Karpas-422 (cell line): ENCODE measurements around the gene LNPEP. TPM values are rescaled to one million over a fixed set of nuclear protein-coding genes. Genes with fewer than 3 reads are reported as not detected.

Experiments used
- DNase-seq: peaks from one replicate; pipeline ENCODE4 v3.0.0-alpha.2; 2015
- H2AFZ ChIP-seq: fragments of 200-600 bp; sonication (generic); 2 replicates; pipeline ENCODE4 v1.6.1; 2014; ENCODE audit warnings: antibody characterized with exemption, low read length, mixed read lengths
- H3K27ac ChIP-seq: fragments of 200-600 bp; sonication (generic); 2 replicates; pipeline ENCODE4 v1.5.1; 2014; ENCODE audit warnings: mild to moderate bottlenecking, low read length, moderate library complexity
- H3K27me3 ChIP-seq: fragments of 200-600 bp; sonication (generic); 2 replicates; pipeline ENCODE4 v1.6.1; 2014; ENCODE audit warnings: low read length, mixed read lengths
- H3K36me3 ChIP-seq: fragments of 200-600 bp; sonication (generic); 2 replicates; pipeline ENCODE4 v1.6.1; 2014; ENCODE audit warnings: low read length, mixed read lengths; ENCODE audit not compliant: insufficient read depth
- H3K4me1 ChIP-seq: fragments of 200-600 bp; sonication (generic); 2 replicates; pipeline ENCODE4 v1.6.1; 2014; ENCODE audit warnings: mild to moderate bottlenecking, low read length, mixed read lengths
- H3K4me2 ChIP-seq: fragments of 200-600 bp; sonication (generic); 2 replicates; pipeline ENCODE4 v1.6.1; 2014; ENCODE audit warnings: low read length, low read depth, mild to moderate bottlenecking; ENCODE audit not compliant: poor library complexity, severe bottlenecking
- H3K4me3 ChIP-seq: fragments of 200-600 bp; sonication (generic); 2 replicates; pipeline ENCODE4 v1.5.1; 2014; ENCODE audit warnings: mild to moderate bottlenecking, antibody characterized with exemption, low read length, mixed read lengths
- H3K79me2 ChIP-seq: fragments of 200-600 bp; sonication (generic); 2 replicates; pipeline ENCODE4 v1.6.1; 2014; ENCODE audit warnings: mild to moderate bottlenecking, low read length, mixed read lengths
- H3K9ac ChIP-seq: fragments of 200-600 bp; sonication (generic); 2 replicates; pipeline ENCODE4 v1.6.0; 2014; ENCODE audit warnings: low read length
- H3K9me2 ChIP-seq: fragments of 200-600 bp; sonication (generic), shearing (Covaris generic); replicated peaks from 2 replicates; pipeline ENCODE4 v1.6.0; 2014; ENCODE audit warnings: mild to moderate bottlenecking, low read length, moderate library complexity; ENCODE audit not compliant: insufficient read depth
- H3K9me3 ChIP-seq: fragments of 300-700, 200-600 bp; sonication (generic); 2 replicates; pipeline ENCODE4 v1.6.1; 2014; ENCODE audit warnings: low read length, mixed read lengths
- H4K20me1 ChIP-seq: fragments of 200-600 bp; sonication (generic); 2 replicates; pipeline ENCODE4 v1.6.1; 2014; ENCODE audit warnings: mild to moderate bottlenecking, antibody characterized with exemption, low read length, low read depth; ENCODE audit not compliant: insufficient read depth
- total RNA-seq: library from RNA; depleted of rRNA; stranded (reverse); fragments of >200 nt; shearing (Covaris generic); gene quantifications from 2 replicates; pipeline ENCODE4 v1.2.3, GENCODE V29; 2014; ENCODE audit warnings: low replicate concordance

Gene LNPEP
- total RNA-seq, 1 experiment from 2014 or later = 92.3 TPM

DNA sequence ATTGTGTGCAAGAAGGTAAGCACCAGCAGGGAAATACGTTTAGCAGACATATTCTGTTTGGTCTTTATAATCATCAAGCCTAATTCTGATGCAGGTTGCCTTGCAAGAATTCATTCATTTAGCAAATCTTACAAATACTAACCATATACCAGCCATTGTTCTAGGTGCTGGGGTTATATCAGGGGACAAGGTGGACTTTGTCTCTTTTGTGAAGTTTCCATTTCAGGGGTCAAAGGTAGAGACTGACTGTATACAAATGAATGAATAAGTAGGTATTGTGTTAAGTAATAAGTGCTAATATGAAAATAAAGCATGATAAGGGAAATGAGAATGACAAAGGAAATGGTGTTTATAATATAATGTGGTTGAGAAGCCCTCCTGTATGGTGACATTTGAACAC lies 64.0 kb downstream of the LNPEP start:
- H3K36me3 ChIP-seq = peaks cover 39% of the 10 kb centered on the region; the same call in 1 of the 2 replicates

DNA sequence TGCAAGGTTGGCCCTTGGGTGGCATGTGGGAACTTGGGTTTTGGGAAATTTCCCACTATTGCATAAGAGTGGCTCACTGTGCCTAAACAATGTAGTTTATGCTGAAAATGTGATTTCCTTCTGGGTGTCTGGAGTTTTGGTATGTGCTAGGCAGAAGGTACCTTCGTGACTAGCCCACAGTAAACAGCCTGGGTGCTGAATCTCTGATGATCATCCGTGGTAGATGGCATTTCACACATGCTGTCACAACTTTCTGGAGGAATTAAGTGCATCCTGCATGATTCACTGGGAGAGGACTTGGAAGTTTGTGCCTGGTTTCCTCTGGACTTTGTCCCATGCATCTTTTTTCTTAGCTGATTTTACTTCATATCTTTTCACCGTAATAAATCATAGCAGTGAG lies 64.5 kb downstream of the LNPEP start:
- H3K27me3 ChIP-seq = no peaks in the 10 kb centered on the region
- H3K9ac ChIP-seq = no peak overlapping the region
- H2AFZ ChIP-seq = no peak overlapping the region
- H3K4me3 ChIP-seq = no peak overlapping the region
- H3K36me3 ChIP-seq = peaks cover 41% of the 10 kb centered on the region; the same call in 1 of the 2 replicates
- H4K20me1 ChIP-seq = no peaks in the 10 kb centered on the region
- no peaks in the 10 kb centered on the region for H3K79me2 ChIP-seq
- no peak overlapping the region for H3K4me2 ChIP-seq
- 0 out of 2 replicates have a peak, but pooled peaks cover 3% of the 10 kb centered on the region for H3K4me1 ChIP-seq
- DNase-seq = no peak
- H3K9me3 ChIP-seq = no peaks in the 10 kb centered on the region
- H3K9me2 ChIP-seq = no peaks in the 10 kb centered on the region
- H3K27ac ChIP-seq = no peak overlapping the region

More for the DNA sequence above, 64.0 kb downstream of the LNPEP start:
- Histone ChIP-seq H3K9me2 (no peaks in the 10 kb centered on the region), H3K79me2 (no peaks in the 10 kb centered on the region), H3K4me2 (no peak overlapping the region), H3K4me3 (no peak overlapping the region), H3K4me1 (0 out of 2 replicates have a peak, but pooled peaks cover 3% of the 10 kb centered on the region), H3K27me3 (no peaks in the 10 kb centered on the region), H3K9ac (no peak overlapping the region), H2AFZ (no peak overlapping the region), H3K9me3 (no peaks in the 10 kb centered on the region), H4K20me1 (no peaks in the 10 kb centered on the region), H3K27ac (no peak overlapping the region)
- no peak for DNase-seq

DNA sequence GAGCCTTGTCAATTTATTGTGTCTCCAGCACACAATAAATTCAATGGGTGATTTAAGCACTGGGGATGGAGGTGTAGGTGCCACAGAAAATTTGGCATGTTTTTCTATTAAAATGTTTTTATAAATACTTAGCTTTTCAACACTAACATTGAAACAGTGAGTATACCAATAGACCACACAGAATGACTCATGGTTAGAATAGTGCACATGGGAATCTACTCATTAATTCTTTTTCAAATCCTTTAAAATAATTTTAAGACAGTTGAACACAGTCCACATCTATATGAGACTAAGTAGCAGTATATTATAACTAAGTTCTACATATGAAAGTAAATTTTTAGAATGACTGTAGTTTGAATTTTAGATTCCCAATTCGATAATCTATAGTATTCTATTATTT lies 67.1 kb downstream of the LNPEP start:
- no peaks in the 10 kb centered on the region for H4K20me1 ChIP-seq
- peaks cover 45% of the 10 kb centered on the region for H3K36me3 ChIP-seq
- no peak for DNase-seq
- no peaks in the 10 kb centered on the region for H3K79me2 ChIP-seq
- no peaks in the 10 kb centered on the region for H3K9me2 ChIP-seq
- no peak overlapping the region for H3K9ac ChIP-seq
- H3K27me3 ChIP-seq = no peaks in the 10 kb centered on the region
- H2AFZ ChIP-seq = no peak overlapping the region
- no peak overlapping the region for H3K27ac ChIP-seq
- H3K4me1 ChIP-seq = 0 out of 2 replicates have a peak, but pooled peaks cover 3% of the 10 kb centered on the region
- H3K4me3 ChIP-seq = no peak overlapping the region
- no peaks in the 10 kb centered on the region for H3K9me3 ChIP-seq
- H3K4me2 ChIP-seq = no peak overlapping the region

DNA sequence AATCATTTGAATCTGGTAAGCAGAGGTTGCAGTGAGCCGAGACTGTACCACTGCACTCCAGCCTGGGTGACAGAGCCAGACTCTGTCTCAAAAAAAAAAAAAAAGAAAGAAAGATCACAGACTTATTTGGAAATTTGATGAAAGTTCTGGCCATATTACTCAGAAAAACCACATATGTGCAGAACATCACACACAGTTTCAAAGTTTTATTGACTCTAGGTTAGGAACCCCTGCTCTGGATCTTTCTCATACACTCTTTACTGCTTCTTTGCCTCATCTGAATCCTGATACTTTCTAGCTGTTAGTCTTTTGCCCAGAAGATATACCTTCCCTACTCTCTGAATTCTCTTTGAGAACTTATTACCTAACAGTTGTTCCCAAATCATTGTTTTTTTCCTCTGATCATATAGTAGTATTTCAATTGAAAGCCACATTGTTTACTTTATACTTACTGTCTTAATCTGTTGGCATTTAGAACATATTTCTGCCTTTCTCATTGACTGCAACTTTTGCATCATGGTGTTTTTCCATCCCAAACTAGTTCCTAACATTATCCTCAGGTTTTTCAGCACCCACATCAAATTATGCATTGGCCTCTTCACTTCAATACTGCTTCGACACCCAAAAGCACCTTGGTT lies 68.7 kb downstream of the LNPEP start:
- Histone ChIP-seq H3K9me3 (no peaks in the 10 kb centered on the region), H3K36me3 (peaks cover 33% of the 10 kb centered on the region), H3K9me2 (no peaks in the 10 kb centered on the region), H3K9ac (no peak overlapping the region), H3K4me2 (no peak overlapping the region), H3K4me1 (peaks cover 13% of the 10 kb centered on the region), H2AFZ (no peak overlapping the region), H3K79me2 (no peaks in the 10 kb centered on the region), H3K4me3 (no peak overlapping the region), H3K27ac (no peak overlapping the region), H4K20me1 (no peaks in the 10 kb centered on the region), H3K27me3 (no peaks in the 10 kb centered on the region)
- DNase-seq = no peak

DNA sequence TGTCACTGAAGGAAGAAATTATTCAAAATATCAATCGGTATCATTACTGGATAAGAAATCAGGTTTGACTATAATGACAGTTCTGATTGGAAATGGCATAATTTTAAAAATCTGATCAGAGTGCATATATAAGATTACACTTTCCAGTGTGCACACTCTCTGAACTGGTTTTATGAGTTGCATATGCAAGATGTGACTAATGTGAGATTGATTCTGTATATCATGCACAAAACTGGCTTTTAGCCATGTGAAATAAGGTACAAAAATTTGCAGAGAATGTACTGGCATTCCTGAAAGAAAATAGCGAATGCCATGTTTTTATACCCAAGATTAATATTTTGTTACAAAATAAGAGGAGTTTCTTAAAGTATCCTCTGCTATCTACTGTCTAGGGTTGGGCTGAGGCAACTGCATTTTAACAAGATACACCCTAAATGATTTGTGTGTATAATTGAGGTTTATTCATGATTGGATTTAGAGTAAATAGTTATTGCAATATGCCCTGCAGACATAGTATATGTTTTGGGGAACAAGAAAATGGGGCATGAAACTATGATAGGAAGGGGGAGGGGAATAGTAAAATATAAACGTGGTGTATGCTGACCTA lies 70.7 kb downstream of the LNPEP start:
- H3K27ac ChIP-seq = no peak overlapping the region
- H3K9me2 ChIP-seq = no peaks in the 10 kb centered on the region
- H3K4me2 ChIP-seq = no peak overlapping the region
- H3K79me2 ChIP-seq = no peaks in the 10 kb centered on the region; the same call in 1 of the 2 replicates
- H3K36me3 ChIP-seq = peaks cover 26% of the 10 kb centered on the region
- no peak overlapping the region for H2AFZ ChIP-seq
- DNase-seq = no peak
- no peaks in the 10 kb centered on the region for H3K27me3 ChIP-seq
- H3K9me3 ChIP-seq = no peaks in the 10 kb centered on the region
- H3K9ac ChIP-seq = no peak overlapping the region
- H3K4me1 ChIP-seq = peaks cover 23% of the 10 kb centered on the region
- no peaks in the 10 kb centered on the region for H4K20me1 ChIP-seq
- H3K4me3 ChIP-seq = no peak overlapping the region

DNA sequence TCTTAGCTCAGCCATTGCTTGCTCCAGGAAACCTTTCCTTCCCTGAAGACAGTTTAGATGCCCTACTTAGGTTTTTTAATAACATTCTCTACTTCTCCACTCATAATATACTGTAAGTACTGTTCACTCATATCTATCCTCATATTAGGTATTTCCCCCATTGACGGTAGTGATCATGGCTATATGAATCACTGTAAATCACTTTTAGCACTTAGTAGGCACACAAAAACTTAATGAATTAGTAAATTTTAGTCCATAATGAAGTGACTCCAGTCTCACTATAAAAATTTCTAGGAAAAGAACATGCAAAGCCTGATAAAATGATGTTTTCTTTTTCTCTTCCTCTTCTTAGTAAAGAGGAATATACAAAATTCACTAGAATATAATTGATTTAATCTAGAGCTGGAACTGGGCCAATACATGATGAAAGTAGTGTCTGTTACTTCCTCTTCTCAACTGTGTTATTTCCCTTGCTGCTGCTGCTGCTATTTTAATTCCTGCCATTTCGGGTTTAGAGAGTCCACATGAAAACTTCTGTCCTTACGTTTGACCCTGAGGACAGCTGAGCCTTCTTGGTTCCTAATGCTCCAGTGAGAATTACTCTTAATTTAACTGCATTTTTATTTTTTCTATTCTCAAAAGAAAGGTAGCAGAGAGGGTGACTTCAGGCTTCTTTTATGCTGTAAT lies 73.5 kb downstream of the LNPEP start:
- DNase-seq = peak; percentile 94
- Histone ChIP-seq H3K4me3 (0 out of 2 replicates have a peak overlapping the region, but pooled peaks have one; percentile 6), H3K36me3 (peaks cover 29% of the 10 kb centered on the region), H3K27me3 (no peaks in the 10 kb centered on the region), H3K4me2 (peak overlapping the region; percentile 72), H2AFZ (no peak overlapping the region), H3K9me2 (no peaks in the 10 kb centered on the region), H3K27ac (peak overlapping the region; percentile 84), H3K4me1 (peaks cover 32% of the 10 kb centered on the region), H3K79me2 (no peaks in the 10 kb centered on the region; the same call in 1 of the 2 replicates), H4K20me1 (no peaks in the 10 kb centered on the region), H3K9ac (peak overlapping the region; percentile 30; the same call in 1 of the 2 replicates), H3K9me3 (no peaks in the 10 kb centered on the region)

DNA sequence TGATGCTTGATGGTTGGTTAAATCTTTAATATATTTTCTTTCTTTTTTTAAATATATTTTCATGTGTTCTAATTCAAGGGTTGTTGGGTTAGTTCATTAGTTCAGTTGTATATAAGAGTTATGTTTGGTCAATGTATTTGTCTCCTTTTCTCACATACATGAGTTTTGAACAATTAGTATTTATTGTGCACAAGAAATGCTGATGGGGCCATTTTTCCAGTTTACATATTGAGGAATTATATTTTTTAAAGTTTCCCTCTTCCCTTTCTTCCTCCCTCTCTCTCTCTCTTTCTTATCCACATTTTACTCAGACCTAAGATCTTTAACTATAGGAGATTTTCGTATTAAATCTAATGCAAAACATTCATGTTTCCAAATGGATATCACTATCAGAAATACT lies 74.0 kb downstream of the LNPEP start:
- Histone ChIP-seq H3K27me3 (no peaks in the 10 kb centered on the region), H3K79me2 (no peaks in the 10 kb centered on the region; the same call in 1 of the 2 replicates), H3K36me3 (peaks cover 28% of the 10 kb centered on the region), H3K27ac (peak overlapping the region; percentile 84), H3K9me2 (no peaks in the 10 kb centered on the region), H3K9ac (peak overlapping the region; percentile 30; the same call in 1 of the 2 replicates), H2AFZ (no peak overlapping the region), H3K4me1 (peaks cover 38% of the 10 kb centered on the region), H3K4me2 (peak overlapping the region; percentile 72), H4K20me1 (no peaks in the 10 kb centered on the region), H3K9me3 (no peaks in the 10 kb centered on the region), H3K4me3 (no peak overlapping the region)
- no peak for DNase-seq

DNA sequence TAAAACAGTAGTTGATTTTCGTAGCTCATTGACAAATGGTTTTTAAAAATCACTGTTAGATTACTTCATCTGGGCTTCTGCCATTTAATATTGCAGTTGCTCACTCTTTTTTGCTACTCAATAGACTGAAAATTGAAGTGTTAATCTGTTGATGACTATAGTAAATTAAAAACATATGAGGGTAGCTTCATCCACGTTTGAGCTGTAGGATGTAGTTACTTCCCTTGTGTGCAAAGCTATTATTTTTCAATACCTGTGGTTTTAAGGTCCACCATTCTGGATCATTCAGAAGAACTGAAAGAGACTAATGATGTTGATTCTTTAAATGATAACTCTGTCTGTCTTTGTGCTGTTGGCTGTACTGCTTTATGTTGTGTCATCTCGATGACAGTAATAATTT lies 74.7 kb downstream of the LNPEP start:
- Histone ChIP-seq H3K4me2 (no peak overlapping the region), H3K4me3 (no peak overlapping the region), H3K27ac (peak overlapping the region; percentile 84; the same call in 1 of the 2 replicates), H3K9me3 (no peaks in the 10 kb centered on the region), H3K4me1 (peaks cover 45% of the 10 kb centered on the region), H4K20me1 (no peaks in the 10 kb centered on the region), H3K79me2 (no peaks in the 10 kb centered on the region; the same call in 1 of the 2 replicates), H3K9ac (no peak overlapping the region), H3K27me3 (no peaks in the 10 kb centered on the region), H3K36me3 (peaks cover 34% of the 10 kb centered on the region), H3K9me2 (no peaks in the 10 kb centered on the region), H2AFZ (no peak overlapping the region)
- no peak for DNase-seq
